IMR-90 (cell line): Measurements from ENCODE around the gene MCF2L2. TPM values are rescaled to one million over a fixed set of nuclear protein-coding genes. Genes with fewer than 3 reads are reported as not detected.
A peak's percentile ranks its signal among the peaks of the same experiment; 100 is the strongest.

Source experiments
- ATAC-seq: fragments of 200-7000 bp; cut with Tn5 transposase; 2 replicates; pipeline ENCODE4 v1.9.1; 2020; ENCODE audit warnings: low read depth, mild to moderate bottlenecking, moderate library complexity
- BruUV-seq: library from RNA; stranded (reverse); fragments of 400-500 nt; replicated peaks from 2 replicates; lab custom pipeline; 2021; lab: Mats Ljungman, UMichigan
- CTCF ChIA-PET: fragments of 300-600 bp; formaldehyde crosslinking; extraction: SDS; loops from one replicate; lab custom pipeline; 2021; ENCODE audit warnings: antibody characterized with exemption; lab: Yijun Ruan, JAX
- POLR2A ChIA-PET: fragments of 300-600 bp; sonication (Branson Sonifier 250); formaldehyde crosslinking; loops from one replicate; lab custom pipeline; 2022; ENCODE audit warnings: antibody characterized with exemption; ENCODE audit not compliant: unreplicated experiment; lab: Charles Lee
- DNase-seq: peaks from one replicate; pipeline ENCODE4 v3.0.0; 2013
- H2AFZ ChIP-seq: replicated peaks from 2 replicates; pipeline ENCODE3; 2013; ENCODE audit warnings: low read length, mild to moderate bottlenecking; ENCODE audit not compliant: poor library complexity
- H2AK5ac ChIP-seq: 2 replicates; pipeline ENCODE4 v1.6.1; 2013; ENCODE audit warnings: low read depth, low read length, inconsistent platforms
- H2AK9ac ChIP-seq: replicated peaks from 2 replicates; pipeline ENCODE3; 2013; ENCODE audit warnings: mild to moderate bottlenecking, low read depth, low read length, moderate library complexity; ENCODE audit not compliant: poor library complexity
- H2BK120ac ChIP-seq: 2 replicates; pipeline ENCODE4 v1.6.1; 2013; ENCODE audit warnings: low read depth, low read length, inconsistent platforms
- H2BK15ac ChIP-seq: 3 replicates; pipeline ENCODE4 v1.6.1; 2013; ENCODE audit warnings: low read depth, low read length, inconsistent platforms
- H2BK20ac ChIP-seq: 2 replicates; pipeline ENCODE4 v1.6.1; 2013; ENCODE audit warnings: low read depth, mild to moderate bottlenecking, inconsistent platforms, low read length, moderate library complexity
- H2BK5ac ChIP-seq: 2 replicates; pipeline ENCODE4 v1.6.1; 2013; ENCODE audit warnings: mild to moderate bottlenecking, low read depth, low read length, inconsistent platforms; ENCODE audit not compliant: poor library complexity, severe bottlenecking
- H3K14ac ChIP-seq: replicated peaks from 2 replicates; pipeline ENCODE4 v1.6.1; 2013; ENCODE audit warnings: low read depth, low read length, inconsistent platforms
- H3K18ac ChIP-seq: 2 replicates; pipeline ENCODE4 v1.6.1; 2013; ENCODE audit warnings: low read depth, low read length, control low read depth
- H3K23ac ChIP-seq: 2 replicates; pipeline ENCODE4 v1.6.1; 2013; ENCODE audit warnings: low read depth, low read length, inconsistent platforms
- H3K27ac ChIP-seq: 2 replicates; pipeline ENCODE4 v1.5.1; 2013; ENCODE audit warnings: mild to moderate bottlenecking, control low read depth, low read length; ENCODE audit not compliant: insufficient read depth
- H3K27me3 ChIP-seq: 2 replicates; pipeline ENCODE4 v1.6.1; 2013; ENCODE audit warnings: low read length; ENCODE audit not compliant: control insufficient read depth, insufficient read depth
- H3K36me3 ChIP-seq: 2 replicates; pipeline ENCODE4 v1.6.1; 2013; ENCODE audit warnings: low read length, mixed read lengths; ENCODE audit not compliant: control insufficient read depth, insufficient read depth
- H3K4ac ChIP-seq: 2 replicates; pipeline ENCODE4 v1.6.1; 2013; ENCODE audit warnings: low read depth, low read length, inconsistent platforms
- H3K4me1 ChIP-seq: 2 replicates; pipeline ENCODE4 v1.6.1; 2013; ENCODE audit warnings: low read length, mixed read lengths; ENCODE audit not compliant: control insufficient read depth, insufficient read depth
- H3K4me2 ChIP-seq: 2 replicates; pipeline ENCODE4 v1.6.1; 2013; ENCODE audit warnings: low read depth, mild to moderate bottlenecking, control low read depth, low read length, moderate library complexity
- H3K4me3 ChIP-seq: 2 replicates; pipeline ENCODE4 v1.5.1; 2013; ENCODE audit warnings: low read depth, mild to moderate bottlenecking, control low read depth, low read length, moderate library complexity; ENCODE audit not compliant: insufficient read depth
- H3K56ac ChIP-seq: 2 replicates; pipeline ENCODE4 v1.6.1; 2013; ENCODE audit warnings: low read length, inconsistent platforms; ENCODE audit not compliant: insufficient read depth; ENCODE audit errors: extremely low read depth
- H3K79me1 ChIP-seq, 2 experiments: 2 replicates each; pipeline ENCODE4 v1.6.1; 2013; ENCODE audit warnings: low read length in 2 of 2, inconsistent platforms in 1 of 2, low read depth in 1 of 2
- H3K9ac ChIP-seq: 2 replicates; pipeline ENCODE4 v1.6.1; 2013; ENCODE audit warnings: low read depth, low read length, control low read depth
- H3K9me1 ChIP-seq: 2 replicates; pipeline ENCODE4 v1.6.1; 2013; ENCODE audit warnings: low read length, inconsistent platforms; ENCODE audit not compliant: insufficient read depth
- H3K9me3 ChIP-seq: 2 replicates; pipeline ENCODE4 v1.6.1; 2013; ENCODE audit warnings: low read length; ENCODE audit not compliant: control insufficient read depth, insufficient read depth
- H4K20me1 ChIP-seq: 2 replicates; pipeline ENCODE4 v1.6.1; 2013; ENCODE audit warnings: low read length, inconsistent platforms; ENCODE audit not compliant: insufficient read depth
- H4K5ac ChIP-seq: 2 replicates; pipeline ENCODE4 v1.6.1; 2013; ENCODE audit warnings: mild to moderate bottlenecking, low read depth, low read length, control low read depth
- H4K8ac ChIP-seq, 2 experiments: 2 replicates each; pipeline ENCODE4 v1.6.1; 2013; ENCODE audit warnings: low read depth in 2 of 2, low read length in 2 of 2, control low read depth in 1 of 2, inconsistent platforms in 1 of 2
- H4K91ac ChIP-seq: 2 replicates; pipeline ENCODE4 v1.6.1; 2013; ENCODE audit warnings: low read depth, low read length, inconsistent platforms; ENCODE audit not compliant: insufficient read depth
- BHLHE40 ChIP-seq: fragments of 150-350 bp; IDR thresholded peaks from 2 replicates; pipeline ENCODE4 v1.6.1; 2016; ENCODE audit warnings: mild to moderate bottlenecking, low read depth, low read length
- CEBPB ChIP-seq: IDR thresholded peaks from 2 replicates; pipeline ENCODE4 v1.6.1; 2012; ENCODE audit warnings: low read depth, low read length, improper control_type of control experiment
- CHD1 ChIP-seq: IDR thresholded peaks from 2 replicates; pipeline ENCODE4 v1.6.1; 2012; ENCODE audit warnings: low read depth, low read length, improper control_type of control experiment
- CTCF ChIP-seq: conservative IDR thresholded peaks from 2 replicates; pipeline ENCODE4 v1.5.1; 2012; ENCODE audit warnings: mild to moderate bottlenecking, low read depth, low read length, improper control_type of control experiment
- ELK1 ChIP-seq: fragments of 150-350 bp; IDR thresholded peaks from 2 replicates; pipeline ENCODE4 v1.6.1; 2016; ENCODE audit warnings: low read depth, mild to moderate bottlenecking, low read length, moderate library complexity, borderline replicate concordance
- FOS ChIP-seq: fragments of 150-350 bp; IDR thresholded peaks from 2 replicates; pipeline ENCODE4 v1.6.1; 2016; ENCODE audit warnings: low read depth, low read length
- MAFK ChIP-seq: IDR thresholded peaks from 2 replicates; pipeline ENCODE4 v1.6.1; 2012; ENCODE audit warnings: low read depth, low read length, improper control_type of control experiment
- MAZ ChIP-seq: IDR thresholded peaks from 2 replicates; pipeline ENCODE4 v1.6.1; 2012; ENCODE audit warnings: low read depth, mild to moderate bottlenecking, low read length, improper control_type of control experiment, moderate library complexity, borderline replicate concordance
- MXI1 ChIP-seq: IDR thresholded peaks from 2 replicates; pipeline ENCODE4 v1.6.1; 2012; ENCODE audit warnings: low read depth, mild to moderate bottlenecking, low read length, moderate library complexity, borderline replicate concordance
- NFE2L2 ChIP-seq: fragments of 150-350 bp; IDR thresholded peaks from 2 replicates; pipeline ENCODE4 v1.6.1; 2016; ENCODE audit warnings: low read depth, mild to moderate bottlenecking, low read length
- POLR2A ChIP-seq: IDR thresholded peaks from 2 replicates; pipeline ENCODE4 v1.6.1; 2012; ENCODE audit warnings: mild to moderate bottlenecking, low read depth, low read length
- RAD21 ChIP-seq: IDR thresholded peaks from 2 replicates; pipeline ENCODE4 v1.6.1; 2012; ENCODE audit warnings: low read length, improper control_type of control experiment
- RCOR1 ChIP-seq: IDR thresholded peaks from 2 replicates; pipeline ENCODE4 v1.6.1; 2012; ENCODE audit warnings: mild to moderate bottlenecking, low read length, improper control_type of control experiment; ENCODE audit not compliant: insufficient replicate concordance
- RFX5 ChIP-seq: IDR thresholded peaks from 2 replicates; pipeline ENCODE4 v1.8.0; 2012; ENCODE audit warnings: low read depth, mild to moderate bottlenecking, low read length, moderate library complexity
- SMC3 ChIP-seq: fragments of 150-350 bp; IDR thresholded peaks from 2 replicates; pipeline ENCODE4 v1.6.1; 2016; ENCODE audit warnings: low read depth, mild to moderate bottlenecking, antibody characterized with exemption, low read length, moderate library complexity
- USF2 ChIP-seq: fragments of 150-350 bp; IDR thresholded peaks from 2 replicates; pipeline ENCODE4 v1.6.1; 2017; ENCODE audit warnings: mild to moderate bottlenecking, antibody characterized with exemption, low read length, low read depth
- WGBS, 2 experiments: methylation state at CpG; one replicate each; pipeline versions ENCODE4 v1.1.5 to v1.1.7; 2013; ENCODE audit warnings: missing lambda C conversion rate in 2 of 2; ENCODE audit not compliant: insufficient read length in 1 of 2; ENCODE audit errors: extremely low coverage in 2 of 2; 5-methylcytosine and 5-hydroxymethylcytosine counted together
- dilution Hi-C: fragments of 300-500 bp; cut with HindIII; formaldehyde crosslinking; loops from one replicate; pipeline ENCODE4 v1.14.3; 2018; ENCODE audit warnings: low sequenced_read_pairs; ENCODE audit not compliant: unreplicated experiment
- in situ Hi-C: fragments of 300-500 bp; cut with MboI; formaldehyde crosslinking; loops from 3 replicates; pipeline ENCODE4 v1.14.3; 2019; ENCODE audit warnings: low sequenced_read_pairs, inconsistent platforms, mixed read lengths
- intact Hi-C: fragments of 100-400 bp; cut with micrococcal nuclease; formaldehyde crosslinking; loops from 2 replicates; pipeline ENCODE4 v1.10.0; 2022
- polyA plus RNA-seq, 3 experiments: library from polyadenylated mRNA; depleted of rRNA; stranded (reverse); fragments of >200 nt; gene quantifications; 2 replicates each; pipeline ENCODE4 v1.2.3, GENCODE V29; 2012; ENCODE audit warnings: low replicate concordance in 1 of 3
- total RNA-seq: library from RNA; depleted of rRNA; stranded (reverse); fragments of >200 nt; gene quantifications from 2 replicates; pipeline ENCODE4 v1.2.3, GENCODE V29; 2012

MCF2L2 gene
- total and polyA plus RNA-seq, 2 of the 4 experiments (the other 2 are of a cell fraction), result under 0.01 TPM; not detected in 1

DNA sequence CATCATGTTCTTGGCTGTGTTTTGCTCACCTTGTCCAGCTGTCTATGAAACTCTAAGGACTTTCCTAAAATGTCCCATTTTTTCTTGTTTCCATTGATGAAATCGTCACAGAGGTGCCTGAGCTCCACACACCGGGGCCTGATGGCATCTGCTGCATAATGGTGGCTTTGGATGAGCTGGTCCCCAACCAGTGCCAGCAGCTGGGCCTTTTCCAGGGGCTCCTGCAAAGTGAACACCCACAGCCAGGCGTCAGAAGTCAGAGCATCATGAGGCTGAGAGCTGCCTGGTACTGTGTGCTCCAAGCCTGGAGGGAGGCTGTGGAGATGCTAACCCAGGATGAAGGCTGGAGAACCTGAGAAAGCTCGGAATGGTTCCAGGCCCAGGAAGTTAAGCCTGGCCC, 128.4 kb downstream of the MCF2L2 start:
- TF ChIP-seq POLR2A (no peak), SMC3 (no peak), RFX5 (no peak), RAD21 (no peak), MAFK (no peak), MXI1 (no peak), MAZ (no peak), BHLHE40 (no peak), CTCF (no peak), FOS (no peak), CEBPB (no peak), NFE2L2 (no peak), USF2 (no peak), ELK1 (no peak), CHD1 (no peak), RCOR1 (no peak)
- WGBS, 2 experiments, result 100% methylated on average over 1 of the region's 4 CpGs; no CpG with 5 or more reads in 1 of the 2 experiments
- Histone ChIP-seq H3K9ac (no peak overlapping the region), H4K5ac (no peak overlapping the region), H3K79me1 (no peaks in the 10 kb centered on the region), H4K91ac (no peak overlapping the region), H4K8ac (no peak overlapping the region), H2AFZ (no peak overlapping the region), H2BK20ac (no peak overlapping the region), H4K20me1 (no peaks in the 10 kb centered on the region), H3K9me1 (no peaks in the 10 kb centered on the region), H3K4me3 (no peak overlapping the region), H2AK5ac (peak overlapping the region; percentile 35; the same call in 1 of the 2 replicates), H3K23ac (no peak overlapping the region), H3K4ac (peak overlapping the region; percentile 43; the same call in 1 of the 2 replicates), H2AK9ac (no peak overlapping the region), H3K18ac (no peak overlapping the region), H2BK120ac (0 out of 2 replicates have a peak overlapping the region, but pooled peaks have one; percentile 16), H3K36me3 (no peaks in the 10 kb centered on the region), H3K4me2 (no peak overlapping the region), H3K27me3 (peaks cover 1% of the 10 kb centered on the region; the same call in 1 of the 2 replicates), H3K4me1 (peaks cover 18% of the 10 kb centered on the region), H2BK5ac (no peak overlapping the region), H3K14ac (no peak overlapping the region), H3K9me3 (no peaks in the 10 kb centered on the region), H3K27ac (no peak overlapping the region), H3K56ac (no peak overlapping the region), H2BK15ac (no peak overlapping the region)
- in situ Hi-C loops, result no loop called here
- ATAC-seq (no peak), DNase-seq (no peak)
- ChIA-PET POLR2A (no interaction called here), CTCF (no interaction called here)
- dilution Hi-C loops, result no loop called here
- intact Hi-C loops, result no loop called here
- BruUV-seq, result no TSS peak
